ENCODE measurements around the gene GRM1. TPM values are rescaled to one million over a fixed set of nuclear protein-coding genes. Genes with fewer than 3 reads are reported as not detected.

GRM1 gene
- under 1 TPM in 1 of 2 donors, not detected in 1; 0.68 TPM for total RNA-seq

DNA sequence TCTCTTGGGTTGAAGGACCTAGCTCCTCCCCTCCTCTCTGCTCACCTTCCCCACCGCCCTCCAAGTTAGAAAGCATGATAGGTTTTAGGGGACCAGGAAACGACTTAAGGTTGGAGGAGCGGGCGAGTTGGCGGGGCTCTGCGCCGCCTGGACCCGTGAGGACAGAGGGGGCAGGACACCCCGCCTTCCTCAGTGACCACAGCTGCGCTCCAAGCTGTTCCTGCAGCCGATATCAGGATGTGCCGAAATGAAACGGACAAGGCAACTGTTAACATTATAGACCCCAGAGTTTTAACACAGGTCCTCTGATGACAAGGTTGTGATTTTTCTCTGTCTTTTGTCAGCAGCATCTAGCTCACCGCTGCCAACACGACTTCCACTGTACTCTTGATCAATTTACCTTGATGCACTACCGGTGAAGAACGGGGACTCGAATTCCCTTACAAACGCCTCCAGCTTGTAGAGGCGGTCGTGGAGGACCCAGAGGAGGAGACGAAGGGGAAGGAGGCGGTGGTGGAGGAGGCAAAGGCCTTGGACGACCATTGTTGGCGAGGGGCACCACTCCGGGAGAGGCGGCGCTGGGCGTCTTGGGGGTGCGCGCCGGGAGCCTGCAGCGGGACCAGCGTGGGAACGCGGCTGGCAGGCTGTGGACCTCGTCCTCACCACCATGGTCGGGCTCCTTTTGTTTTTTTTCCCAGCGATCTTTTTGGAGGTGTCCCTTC lies at the start of gene GRM1:
Gene GRM1, plus strand, starts transcription at position 212 of the 722 bp plus-strand sequence. Its CDS starts 456 bp downstream, at position 668.
- Histone ChIP-seq H3K9me3 (no peaks in the 10 kb centered on the region), H3K36me3 (no peaks in the 10 kb centered on the region), H3K4me1 (replicated peaks) (no peaks in the 10 kb centered on the region), H3K27me3 (replicated peaks; ENCODE audit: insufficient read depth) (peaks cover 17% of the 10 kb centered on the region), H3K27ac (no peak within 1 kb of the TSS), H3K4me3 (no peak within 1 kb of the TSS)
- intact Hi-C loops (cut with DNase I): no loop called here
- DNase-seq (ENCODE audit: low spot score): no peak
- 4% methylated on average over 39 of the region's 39 CpGs for WGBS
- TF ChIP-seq POLR2A (IDR thresholded peaks at IDR 0.05) (no peak), POLR2AphosphoS5 (IDR thresholded peaks at IDR 0.05) (no peak)
- TF ChIP-seq, protein P1, sequence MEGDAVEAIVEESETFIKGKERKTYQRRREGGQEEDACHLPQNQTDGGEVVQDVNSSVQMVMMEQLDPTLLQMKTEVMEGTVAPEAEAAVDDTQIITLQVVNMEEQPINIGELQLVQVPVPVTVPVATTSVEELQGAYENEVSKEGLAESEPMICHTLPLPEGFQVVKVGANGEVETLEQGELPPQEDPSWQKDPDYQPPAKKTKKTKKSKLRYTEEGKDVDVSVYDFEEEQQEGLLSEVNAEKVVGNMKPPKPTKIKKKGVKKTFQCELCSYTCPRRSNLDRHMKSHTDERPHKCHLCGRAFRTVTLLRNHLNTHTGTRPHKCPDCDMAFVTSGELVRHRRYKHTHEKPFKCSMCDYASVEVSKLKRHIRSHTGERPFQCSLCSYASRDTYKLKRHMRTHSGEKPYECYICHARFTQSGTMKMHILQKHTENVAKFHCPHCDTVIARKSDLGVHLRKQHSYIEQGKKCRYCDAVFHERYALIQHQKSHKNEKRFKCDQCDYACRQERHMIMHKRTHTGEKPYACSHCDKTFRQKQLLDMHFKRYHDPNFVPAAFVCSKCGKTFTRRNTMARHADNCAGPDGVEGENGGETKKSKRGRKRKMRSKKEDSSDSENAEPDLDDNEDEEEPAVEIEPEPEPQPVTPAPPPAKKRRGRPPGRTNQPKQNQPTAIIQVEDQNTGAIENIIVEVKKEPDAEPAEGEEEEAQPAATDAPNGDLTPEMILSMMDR (IDR thresholded peaks at IDR 0.05): no peak

DNA sequence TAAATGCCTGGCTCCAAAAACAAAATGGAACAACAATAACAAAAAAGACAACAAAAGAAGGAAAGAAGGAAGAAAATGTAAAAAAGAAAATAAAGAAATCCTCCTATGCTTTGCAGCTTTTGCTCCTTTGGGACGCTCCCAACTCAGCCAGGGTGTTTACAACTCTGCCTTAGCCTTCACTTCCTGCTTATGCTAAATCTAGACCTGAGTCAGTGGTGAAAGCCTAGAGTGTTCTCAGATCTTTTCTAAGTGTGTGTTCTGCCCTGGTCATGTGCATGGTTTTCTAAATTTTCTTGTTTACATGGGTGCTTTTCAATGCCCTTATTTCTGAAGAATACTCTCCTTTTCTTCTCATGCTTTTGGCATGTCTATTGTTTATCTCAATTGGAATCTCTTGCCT lies 19.5 kb upstream of the GRM1 start:
- H3K27ac ChIP-seq: no peak overlapping the region
- H3K9me3 ChIP-seq: no peaks in the 10 kb centered on the region
- DNase-seq (ENCODE audit: low spot score): no peak
- no peaks in the 10 kb centered on the region for H3K4me1 ChIP-seq (replicated peaks)
- 73% methylated on average over 1 of the region's 1 CpG for WGBS
- intact Hi-C loops (cut with DNase I): no loop called here
- no peaks in the 10 kb centered on the region for H3K36me3 ChIP-seq
- H3K4me3 ChIP-seq: no peak overlapping the region
- TF ChIP-seq POLR2A (IDR thresholded peaks at IDR 0.05): no peak
- TF ChIP-seq POLR2AphosphoS5 (IDR thresholded peaks at IDR 0.05): no peak
- TF ChIP-seq, protein P1 (IDR thresholded peaks at IDR 0.05): no peak
- no peaks in the 10 kb centered on the region for H3K27me3 ChIP-seq (replicated peaks; ENCODE audit: insufficient read depth)

DNA sequence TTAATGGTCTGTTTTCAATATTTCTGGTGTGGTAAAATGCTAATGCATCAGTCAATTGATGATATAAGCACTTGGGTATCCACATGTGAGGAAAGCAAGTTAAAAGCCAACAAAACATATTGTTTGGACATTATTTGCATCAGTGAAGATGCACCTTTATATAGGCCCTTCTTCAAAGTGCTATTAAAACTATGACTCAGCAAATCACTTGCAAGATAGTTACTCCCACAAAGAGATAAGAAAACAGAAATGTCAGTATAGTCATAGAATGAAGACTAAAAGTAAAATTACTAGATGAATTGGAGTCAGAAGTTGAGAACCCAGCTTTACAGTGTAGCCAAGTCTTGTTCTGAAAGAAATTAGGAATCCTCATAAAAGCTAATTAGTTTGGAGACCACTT lies 14.6 kb upstream of the GRM1 start:
- H3K27me3 ChIP-seq (replicated peaks; ENCODE audit: insufficient read depth): no peaks in the 10 kb centered on the region
- no peak for DNase-seq (ENCODE audit: low spot score)
- intact Hi-C loops (cut with DNase I): no loop called here
- no peaks in the 10 kb centered on the region for H3K4me1 ChIP-seq (replicated peaks)
- H3K9me3 ChIP-seq: no peaks in the 10 kb centered on the region
- no peak overlapping the region for H3K4me3 ChIP-seq
- no peaks in the 10 kb centered on the region for H3K36me3 ChIP-seq
- no peak overlapping the region for H3K27ac ChIP-seq
- TF ChIP-seq, protein P1 (IDR thresholded peaks at IDR 0.05): no peak
- no peak for TF ChIP-seq POLR2A (IDR thresholded peaks at IDR 0.05)
- TF ChIP-seq POLR2AphosphoS5 (IDR thresholded peaks at IDR 0.05): no peak

DNA sequence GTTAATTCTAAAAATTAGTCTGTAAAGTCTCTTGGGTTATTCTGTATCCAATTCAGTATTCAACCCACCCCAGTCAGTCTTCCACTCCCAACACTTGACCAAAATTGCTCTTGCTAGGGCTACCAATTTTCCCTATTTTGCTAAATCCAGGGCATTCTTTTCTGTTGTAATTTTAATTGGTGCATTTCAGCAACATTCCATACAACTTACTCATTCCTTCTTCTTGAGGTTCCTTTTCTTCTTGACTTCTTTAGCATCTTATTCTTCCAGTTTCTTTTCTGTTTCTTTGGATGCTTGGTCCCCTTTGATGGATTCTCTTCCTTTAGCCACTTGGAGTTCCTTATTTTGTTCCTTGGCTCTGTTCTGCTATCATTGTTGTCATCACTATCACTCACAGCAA lies 11.2 kb upstream of the GRM1 start:
- H3K4me1 ChIP-seq (replicated peaks): no peaks in the 10 kb centered on the region
- no peak for DNase-seq (ENCODE audit: low spot score)

More for the DNA sequence above, 11.2 kb upstream of the GRM1 start:
- H3K27me3 ChIP-seq (replicated peaks; ENCODE audit: insufficient read depth): no peaks in the 10 kb centered on the region
- intact Hi-C loops (cut with DNase I): no loop called here
- no peak overlapping the region for H3K27ac ChIP-seq
- H3K9me3 ChIP-seq: no peaks in the 10 kb centered on the region
- H3K4me3 ChIP-seq: no peak overlapping the region
- no peak for TF ChIP-seq POLR2AphosphoS5 (IDR thresholded peaks at IDR 0.05)
- TF ChIP-seq, protein P1 (IDR thresholded peaks at IDR 0.05): no peak
- no peak for TF ChIP-seq POLR2A (IDR thresholded peaks at IDR 0.05)
- H3K36me3 ChIP-seq: no peaks in the 10 kb centered on the region

Measured in prostate gland (tissue), 2 donors.